Measurements from ENCODE around the gene SH3YL1. TPM values are rescaled to one million over a fixed set of nuclear protein-coding genes. Genes with fewer than 3 reads are reported as not detected.

The SH3YL1 gene
- total and polyA plus RNA-seq, 2 of the 4 experiments (the other 2 are of a cell fraction), result 18.1 to 21.2 TPM

DNA sequence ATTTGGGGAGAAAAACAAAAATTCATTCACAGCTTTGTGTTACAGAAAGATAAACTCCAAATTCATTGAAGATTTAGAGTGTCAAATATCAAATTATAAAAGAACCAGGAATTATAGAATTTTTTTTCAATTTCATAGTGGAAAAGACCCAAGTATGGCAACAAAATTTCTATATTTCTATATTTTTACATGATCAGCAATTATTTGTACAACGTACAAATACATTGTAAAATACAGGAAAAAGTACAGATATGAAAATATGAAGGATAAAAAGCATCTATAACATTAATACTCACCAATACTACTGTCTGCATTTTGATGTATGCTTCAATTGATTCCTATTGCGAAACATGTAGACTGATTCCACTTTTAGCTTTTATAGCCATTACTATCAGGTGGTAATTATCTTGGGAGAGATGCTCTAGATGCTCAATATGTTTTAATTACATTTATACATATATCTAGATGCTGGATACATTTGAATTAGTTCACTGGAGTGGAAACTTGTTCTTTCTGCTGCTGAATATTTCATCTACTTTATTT, 4.0 kb downstream of the SH3YL1 start:
- Histone ChIP-seq H3K14ac (replicated peaks; ENCODE audit: low read depth, low read length) (no peak overlapping the region), H4K20me1 (ENCODE audit: insufficient read depth, low read length) (no peaks in the 10 kb centered on the region), H2BK15ac (ENCODE audit: low read depth, low read length) (no peak overlapping the region), H3K9ac (ENCODE audit: low read depth, low read length) (no peak overlapping the region), H2BK120ac (ENCODE audit: low read depth, low read length) (no peak overlapping the region), H2AFZ (replicated peaks; ENCODE audit: low read length, poor library complexity) (no peak overlapping the region), H3K27me3 (ENCODE audit: control insufficient read depth, insufficient read depth, low read length) (no peaks in the 10 kb centered on the region), H3K79me1 (ENCODE audit: low read depth in 1 of 2, low read length in 2 of 2) (peaks cover 11 to 13% of the 10 kb centered on the region in 2 experiments), H2BK5ac (ENCODE audit: low read depth, low read length, poor library complexity, severe bottlenecking) (no peak overlapping the region), H3K56ac (ENCODE audit: extremely low read depth, insufficient read depth, low read length) (no peak overlapping the region), H3K4me3 (ENCODE audit: insufficient read depth, low read depth, low read length) (no peak overlapping the region), H2BK20ac (ENCODE audit: low read depth, low read length) (no peak overlapping the region), H2AK5ac (ENCODE audit: low read depth, low read length) (0 out of 2 replicates have a peak overlapping the region, but pooled peaks have one; percentile 36), H3K23ac (ENCODE audit: low read depth, low read length) (no peak overlapping the region), H4K8ac (ENCODE audit: low read depth in 2 of 2, low read length in 2 of 2) (no peak overlapping the region), H3K4me2 (ENCODE audit: low read depth, low read length) (no peak overlapping the region), H3K27ac (ENCODE audit: insufficient read depth, low read length) (no peak overlapping the region), H3K4me1 (ENCODE audit: control insufficient read depth, insufficient read depth, low read length) (peaks cover 9% of the 10 kb centered on the region), H4K91ac (ENCODE audit: insufficient read depth, low read depth, low read length) (no peak overlapping the region), H3K18ac (ENCODE audit: low read depth, low read length) (no peak overlapping the region), H3K4ac (ENCODE audit: low read depth, low read length) (no peak overlapping the region), H3K9me3 (ENCODE audit: control insufficient read depth, insufficient read depth, low read length) (no peaks in the 10 kb centered on the region), H3K9me1 (ENCODE audit: insufficient read depth, low read length) (no peaks in the 10 kb centered on the region; the same call in 1 of the 2 replicates), H4K5ac (ENCODE audit: low read depth, low read length) (no peak overlapping the region), H2AK9ac (replicated peaks; ENCODE audit: low read depth, low read length, poor library complexity) (no peak overlapping the region), H3K36me3 (ENCODE audit: control insufficient read depth, insufficient read depth, low read length) (no peaks in the 10 kb centered on the region)
- no CpG with 5 or more reads among the region's 2 CpGs for WGBS, 2 experiments (ENCODE audit: extremely low coverage in 2 of 2, insufficient read length in 1 of 2)
- ATAC-seq (ENCODE audit: low read depth) (no peak), DNase-seq (no peak)
- dilution Hi-C loops (cut with HindIII; ENCODE audit: low sequenced_read_pairs, unreplicated experiment) (no loop called here), in situ Hi-C loops (cut with MboI; ENCODE audit: low sequenced_read_pairs) (no loop called here), intact Hi-C loops (cut with micrococcal nuclease) (loop anchor here (1.0 to 5.0 kb wide), 3 partner anchors 14 to 417 kb away; partner anchors contain the start of gene TMEM18)
- no TSS peak for BruUV-seq (replicated peaks)
- TF ChIP-seq CEBPB (IDR thresholded peaks at IDR 0.05; ENCODE audit: low read depth, low read length), result peak; percentile 88
- TF ChIP-seq MAFK (IDR thresholded peaks at IDR 0.05; ENCODE audit: low read depth, low read length), result peak; percentile 52
- no peak for TF ChIP-seq MAZ (IDR thresholded peaks at IDR 0.05; ENCODE audit: borderline replicate concordance, low read depth, low read length)
- POLR2A ChIA-PET (ENCODE audit: unreplicated experiment), result no interaction called here
- CTCF ChIA-PET, result interaction anchor here (2.2 kb wide), 1 partner anchor 13 kb away, joined by 5 read pairs; no protein-coding TSS in a partner anchor

All from IMR-90 (cell line).